ENCODE results near the gene DNM3.

The DNM3 gene

GRCh38 chr1:172397221-172397620 is 555.9 kb downstream of the DNM3 start:
- Histone ChIP-seq H3K4me2 (ENCODE audit: low read depth, low read length, poor library complexity, severe bottlenecking) (no peak overlapping the region), H3K79me2 (ENCODE audit: insufficient read depth, low read length) (no peaks in the 10 kb centered on the region), H3K27ac (ENCODE audit: low read depth, low read length) (no peak overlapping the region), H3K4me3 (ENCODE audit: insufficient read depth, low read length, poor library complexity, severe bottlenecking) (no peak overlapping the region), H3K9me3 (ENCODE audit: insufficient read depth, low read length) (no peaks in the 10 kb centered on the region), H3K36me3 (ENCODE audit: low read length) (no peaks in the 10 kb centered on the region), H4K20me1 (ENCODE audit: low read depth, low read length) (no peaks in the 10 kb centered on the region), H2AFZ (ENCODE audit: low read depth, low read length, severe bottlenecking) (no peak overlapping the region), H3K9me2 (replicated peaks; ENCODE audit: insufficient read depth, low read length) (no peaks in the 10 kb centered on the region), H3F3A (ENCODE audit: insufficient read depth) (peaks cover 10% of the 10 kb centered on the region; the same call in 1 of the 2 replicates), H3K27me3 (ENCODE audit: low read length) (no peaks in the 10 kb centered on the region), H3K9ac (ENCODE audit: low read length) (no peak overlapping the region)
- TF ChIP-seq CTCF (IDR thresholded peaks at IDR 0.05; ENCODE audit: insufficient read depth, low read length, poor library complexity, severe bottlenecking) (no peak), EZH2phosphoT487 (conservative IDR thresholded peaks at IDR 0.05; ENCODE audit: low read length) (no peak)

DNA sequence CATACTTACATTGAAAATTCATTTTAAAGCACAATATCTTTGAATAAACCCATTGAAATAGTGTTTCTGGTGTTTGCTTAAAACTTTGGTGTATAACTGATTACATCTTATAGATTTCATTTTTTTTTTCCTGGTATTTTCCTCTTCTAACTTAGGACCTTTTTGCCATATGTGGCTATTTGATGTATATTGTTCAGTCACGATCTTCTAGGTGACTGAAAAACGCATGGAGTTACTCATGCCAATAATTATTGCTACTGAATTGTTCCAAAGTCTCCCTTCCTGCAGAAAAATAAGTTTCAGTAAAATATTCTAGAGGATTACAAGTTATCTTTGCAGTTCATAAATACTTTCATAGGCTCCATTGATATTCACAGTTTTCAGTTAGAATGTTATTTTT is 556.3 kb downstream of the DNM3 start:
- Histone ChIP-seq H3K27ac (ENCODE audit: low read depth, low read length) (no peak overlapping the region), H3K4me3 (ENCODE audit: insufficient read depth, low read length, poor library complexity, severe bottlenecking) (no peak overlapping the region), H2AFZ (ENCODE audit: low read depth, low read length, severe bottlenecking) (no peak overlapping the region), H3K9ac (ENCODE audit: low read length) (no peak overlapping the region), H3K9me2 (replicated peaks; ENCODE audit: insufficient read depth, low read length) (no peaks in the 10 kb centered on the region), H3F3A (ENCODE audit: insufficient read depth) (peaks cover 10% of the 10 kb centered on the region; the same call in 1 of the 2 replicates), H3K27me3 (ENCODE audit: low read length) (no peaks in the 10 kb centered on the region), H4K20me1 (ENCODE audit: low read depth, low read length) (no peaks in the 10 kb centered on the region), H3K36me3 (ENCODE audit: low read length) (no peaks in the 10 kb centered on the region), H3K4me2 (ENCODE audit: low read depth, low read length, poor library complexity, severe bottlenecking) (no peak overlapping the region), H3K9me3 (ENCODE audit: insufficient read depth, low read length) (no peaks in the 10 kb centered on the region), H3K79me2 (ENCODE audit: insufficient read depth, low read length) (no peaks in the 10 kb centered on the region)
- no peak for TF ChIP-seq EZH2phosphoT487 (conservative IDR thresholded peaks at IDR 0.05; ENCODE audit: low read length)
- TF ChIP-seq CTCF (IDR thresholded peaks at IDR 0.05; ENCODE audit: insufficient read depth, low read length, poor library complexity, severe bottlenecking), result no peak

DNA sequence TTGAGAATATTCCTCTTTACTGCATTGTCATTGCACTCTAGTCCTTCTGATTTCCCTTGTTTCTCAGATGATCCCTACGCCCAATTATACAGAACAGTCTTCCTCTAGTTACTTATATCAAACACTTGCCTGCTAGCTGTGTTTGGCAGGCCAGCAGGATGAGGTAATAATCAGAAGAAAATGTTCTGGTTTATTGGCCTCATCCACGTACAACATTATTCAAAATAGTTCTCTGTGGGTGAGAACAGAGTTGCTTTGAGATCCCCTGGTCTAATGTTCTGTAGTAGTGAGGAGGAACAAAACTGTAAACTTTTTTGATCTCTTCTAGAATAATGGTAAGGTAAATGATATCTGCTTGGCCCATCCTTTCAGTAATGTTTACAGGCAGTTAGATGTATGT is 556.9 kb downstream of the DNM3 start:
- no peaks in the 10 kb centered on the region for H3K79me2 ChIP-seq (ENCODE audit: insufficient read depth, low read length)
- no peaks in the 10 kb centered on the region for H3K36me3 ChIP-seq (ENCODE audit: low read length)
- peaks cover 9% of the 10 kb centered on the region; the same call in 1 of the 2 replicates for H3F3A ChIP-seq (ENCODE audit: insufficient read depth)
- no peak overlapping the region for H3K4me3 ChIP-seq (ENCODE audit: insufficient read depth, low read length, poor library complexity, severe bottlenecking)
- no peak overlapping the region for H3K27ac ChIP-seq (ENCODE audit: low read depth, low read length)
- H3K9me2 ChIP-seq (replicated peaks; ENCODE audit: insufficient read depth, low read length), result no peaks in the 10 kb centered on the region
- H3K27me3 ChIP-seq (ENCODE audit: low read length), result no peaks in the 10 kb centered on the region
- H3K9ac ChIP-seq (ENCODE audit: low read length), result no peak overlapping the region
- TF ChIP-seq EZH2phosphoT487 (conservative IDR thresholded peaks at IDR 0.05; ENCODE audit: low read length), result no peak
- TF ChIP-seq CTCF (IDR thresholded peaks at IDR 0.05; ENCODE audit: insufficient read depth, low read length, poor library complexity, severe bottlenecking), result no peak
- no peak overlapping the region for H3K4me2 ChIP-seq (ENCODE audit: low read depth, low read length, poor library complexity, severe bottlenecking)
- H4K20me1 ChIP-seq (ENCODE audit: low read depth, low read length), result no peaks in the 10 kb centered on the region
- no peaks in the 10 kb centered on the region for H3K9me3 ChIP-seq (ENCODE audit: insufficient read depth, low read length)
- H2AFZ ChIP-seq (ENCODE audit: low read depth, low read length, severe bottlenecking), result no peak overlapping the region
